ENCODE measurements around the gene CELA2B.
A peak's percentile ranks its signal among the peaks of the same experiment; 100 is the strongest.
"Not testable (repeated sequence)": the region's sequence is repeated elsewhere in the genome, so short reads cannot be mapped to it uniquely, and the experiment has no call there.

CELA2B gene

GRCh38 chr1:15475752-15476314, at the start of gene CELA2B:
Gene CELA2B (plus strand): TSS chr1:15476104. CDS start chr1:15476126, 22 bp downstream.
- DNase-seq (ENCODE audit: low read depth in 2 of 2, low spot score in 1 of 2), result no peak

GRCh38 chr1:15426492-15427279, 49.2 kb upstream of the CELA2B start:
- DNase-seq (ENCODE audit: low read depth in 2 of 2, low spot score in 1 of 2), result no peak

- DNase-seq (ENCODE audit: low read depth in 2 of 2, low spot score in 1 of 2), result no peak
Measured at GRCh38 chr1:15427280-15427666, 48.6 kb upstream of the CELA2B start.

DNA sequence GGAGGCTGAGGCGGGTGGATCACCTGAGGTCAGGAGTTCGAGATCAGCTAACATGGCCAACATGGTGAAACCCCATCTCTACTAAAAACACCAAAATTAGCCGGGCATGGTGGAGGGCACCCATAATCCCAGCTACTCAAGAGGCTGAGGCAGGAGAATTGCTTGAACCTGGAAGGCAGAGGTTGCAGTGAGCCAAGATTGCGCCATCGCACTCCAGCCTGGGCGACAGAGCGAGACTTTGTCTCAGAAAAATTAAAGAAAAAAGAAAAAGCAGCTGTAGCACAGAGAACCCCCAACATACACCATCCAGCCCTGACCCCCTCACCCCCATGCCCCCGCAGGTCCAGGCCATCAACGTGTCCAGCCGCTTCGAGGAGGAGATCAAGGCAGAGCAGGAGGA, 47.7 kb upstream of the CELA2B start:
- DNase-seq (ENCODE audit: low read depth in 2 of 2, low spot score in 1 of 2), result not testable (repeated sequence)

GRCh38 chr1:15428815-15429435, 47.0 kb upstream of the CELA2B start:
- no peak for DNase-seq (ENCODE audit: low read depth in 2 of 2, low spot score in 1 of 2)

DNA sequence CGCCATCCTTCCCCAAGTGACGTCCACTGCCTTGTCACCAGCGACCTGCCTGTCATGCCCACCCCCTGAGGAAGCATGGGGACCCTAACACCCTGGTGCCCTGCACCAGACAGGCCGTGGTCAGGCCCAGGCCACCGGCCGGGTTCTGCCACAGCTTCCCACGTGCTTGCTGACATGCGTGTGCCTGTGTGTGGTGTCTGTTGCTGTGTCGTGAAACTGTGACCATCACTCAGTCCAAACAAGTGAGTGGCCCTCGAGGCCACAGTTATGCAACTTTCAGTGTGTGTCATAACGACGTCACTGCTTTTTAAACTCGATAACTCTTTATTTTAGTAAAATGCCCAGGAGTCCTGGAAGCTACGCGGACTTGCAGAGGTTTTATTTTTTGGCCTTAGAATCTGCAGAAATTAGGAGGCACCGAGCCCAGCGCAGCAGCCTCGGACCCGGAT, 46.2 kb upstream of the CELA2B start:
- no peak for DNase-seq (ENCODE audit: low read depth in 2 of 2, low spot score in 1 of 2)

- peak; percentile 59 to 60 for DNase-seq (ENCODE audit: low read depth in 2 of 2, low spot score in 1 of 2)
Measured at GRCh38 chr1:15430787-15431570, 44.9 kb upstream of the CELA2B start.

- no peak for DNase-seq (ENCODE audit: low read depth in 2 of 2, low spot score in 1 of 2)
Measured at GRCh38 chr1:15431571-15431948, 44.3 kb upstream of the CELA2B start.

DNA sequence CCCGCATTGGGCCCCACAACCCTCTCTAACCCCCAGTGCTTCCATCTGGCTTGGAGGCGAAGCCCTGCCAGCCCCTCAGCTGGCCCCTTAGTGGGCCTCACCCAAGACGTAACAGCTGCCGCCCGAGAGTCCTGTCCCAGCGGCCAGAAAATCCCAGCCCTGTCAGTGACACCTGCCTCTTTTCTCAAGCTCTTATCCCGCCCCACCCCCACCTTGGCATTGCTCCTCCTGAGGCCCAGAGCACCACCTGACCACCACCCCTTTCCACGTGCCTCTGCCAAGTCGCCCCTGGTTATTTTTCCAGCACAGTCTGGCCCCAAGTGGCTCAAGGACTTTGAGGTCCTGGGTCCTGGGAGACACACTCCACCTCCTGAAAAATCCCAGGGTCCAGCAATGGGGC, 43.6 kb upstream of the CELA2B start:
- no peak for DNase-seq (ENCODE audit: low read depth in 2 of 2, low spot score in 1 of 2)

DNA sequence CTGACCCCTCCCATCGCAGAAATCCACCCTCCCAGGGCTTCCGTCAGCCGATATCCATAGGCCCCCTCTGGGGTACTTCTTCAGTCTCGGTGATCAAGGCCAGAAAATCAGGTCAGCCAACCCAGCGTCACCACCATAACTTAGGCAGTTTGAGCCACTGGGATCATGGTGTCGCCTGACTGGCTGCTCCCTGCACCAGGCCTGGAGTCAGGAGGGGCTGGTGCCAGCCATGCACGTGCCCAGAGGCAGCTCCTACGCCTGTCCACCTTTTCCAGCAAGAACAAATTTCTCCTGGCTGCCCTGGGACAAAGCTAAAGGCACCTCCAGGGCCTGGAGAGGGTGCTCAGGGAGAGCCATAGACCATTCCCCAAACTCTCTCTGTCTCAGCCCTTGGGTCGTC, 42.4 kb upstream of the CELA2B start:
- no peak for DNase-seq (ENCODE audit: low read depth in 2 of 2, low spot score in 1 of 2)

DNA sequence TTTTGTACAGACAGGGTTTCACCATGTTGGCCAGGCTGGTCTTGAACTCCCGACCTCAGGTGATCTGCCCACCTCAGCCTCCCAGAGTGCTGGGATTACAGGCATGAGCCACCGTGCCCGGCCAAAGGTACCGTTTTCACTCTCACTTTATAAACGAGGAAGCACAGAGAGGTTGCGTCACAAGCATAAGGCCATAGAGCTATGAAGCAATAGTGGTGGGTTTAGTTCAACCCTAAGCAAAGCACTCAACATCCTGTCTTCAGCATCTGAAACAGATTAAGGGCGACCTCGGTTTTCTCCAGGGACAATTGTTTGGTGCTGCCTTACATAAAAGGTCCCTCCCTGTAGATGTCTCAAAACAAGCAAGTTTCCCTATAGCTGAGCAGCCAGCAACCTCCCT, 41.2 kb upstream of the CELA2B start:
- DNase-seq (ENCODE audit: low read depth in 2 of 2, low spot score in 1 of 2), result not testable (repeated sequence)

DNA sequence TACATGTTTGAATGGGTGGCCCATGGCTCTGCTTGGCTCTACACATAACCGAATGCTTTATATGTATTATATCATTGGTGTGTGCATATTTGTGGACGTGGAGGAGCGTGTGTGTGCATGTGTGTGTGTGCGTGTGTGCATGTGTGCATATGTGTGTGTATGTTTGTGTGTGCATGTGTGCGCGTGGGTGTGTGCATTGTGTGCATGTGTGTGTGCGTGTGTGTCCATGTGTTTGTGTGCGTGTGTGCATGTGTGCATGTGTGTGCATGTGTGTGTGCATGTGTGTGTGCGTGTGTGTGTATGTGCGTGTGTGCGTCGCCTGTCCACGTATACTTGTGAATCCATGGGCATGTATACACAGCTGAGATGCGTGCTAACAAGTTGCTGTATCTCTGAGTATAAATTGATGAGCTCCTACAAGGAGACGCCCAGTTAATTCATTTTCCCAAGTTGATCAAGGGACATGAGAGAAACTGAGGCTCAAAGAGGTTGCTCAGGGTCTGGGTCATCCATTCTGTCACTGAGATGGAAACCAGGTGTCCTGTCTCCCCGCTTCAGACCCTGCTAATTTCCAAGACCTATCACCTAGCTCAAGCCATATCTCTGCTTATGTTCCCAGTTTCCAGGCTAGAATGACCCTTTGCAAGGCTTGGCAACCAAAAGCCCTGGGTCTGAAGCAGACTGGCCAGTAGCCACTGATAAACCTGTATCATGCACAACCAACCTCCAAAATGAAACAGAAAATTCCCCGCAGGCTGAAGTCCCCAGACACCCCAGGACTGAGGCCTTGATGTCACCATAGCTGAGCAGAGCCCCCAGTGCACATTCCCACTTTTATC, 40.4 kb upstream of the CELA2B start:
- DNase-seq (ENCODE audit: low read depth in 2 of 2, low spot score in 1 of 2), result no peak

- no peak for DNase-seq (ENCODE audit: low read depth in 2 of 2, low spot score in 1 of 2)
Measured at GRCh38 chr1:15436881-15437442, 38.9 kb upstream of the CELA2B start.

- DNase-seq (ENCODE audit: low read depth in 2 of 2, low spot score in 1 of 2), result no peak
Measured at GRCh38 chr1:15439325-15439724, 36.6 kb upstream of the CELA2B start.

DNA sequence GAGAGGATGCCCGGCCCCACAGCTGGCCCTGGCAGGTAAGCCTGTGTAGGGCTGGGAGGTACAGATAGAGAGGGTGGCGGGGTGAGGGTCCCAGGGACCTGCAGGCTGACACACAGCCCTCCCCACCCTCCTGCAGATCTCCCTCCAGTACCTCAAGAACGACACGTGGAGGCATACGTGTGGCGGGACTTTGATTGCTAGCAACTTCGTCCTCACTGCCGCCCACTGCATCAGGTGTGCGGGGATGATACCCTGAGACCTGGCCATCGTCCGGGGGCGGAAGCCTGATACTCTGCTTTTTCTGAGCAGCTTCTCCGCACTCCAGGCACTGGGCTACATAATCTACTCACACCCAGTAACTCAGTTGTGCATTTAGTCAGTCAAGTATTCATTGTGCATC, 35.5 kb upstream of the CELA2B start:
- DNase-seq (ENCODE audit: low read depth in 2 of 2, low spot score in 1 of 2), result no peak

GRCh38 chr1:15441247-15441646, 34.7 kb upstream of the CELA2B start:
- DNase-seq (ENCODE audit: low read depth in 2 of 2, low spot score in 1 of 2), result no peak

DNA sequence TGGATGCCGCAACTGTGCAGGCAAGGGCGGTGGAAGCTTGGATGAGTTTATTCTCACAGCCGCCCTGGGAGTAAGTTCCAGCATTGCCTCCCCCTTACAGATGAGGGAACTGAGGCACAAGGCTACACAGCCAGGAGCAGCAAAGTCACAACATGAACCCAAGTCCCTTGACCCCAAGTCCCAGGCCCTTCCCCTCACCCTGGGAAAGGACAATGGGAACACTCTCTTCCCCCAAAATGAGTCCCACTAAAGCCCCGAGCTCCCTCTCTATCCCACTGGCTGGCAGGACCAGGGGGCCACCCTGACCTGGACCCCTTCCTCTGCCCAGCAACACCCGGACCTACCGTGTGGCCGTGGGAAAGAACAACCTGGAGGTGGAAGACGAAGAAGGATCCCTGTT, 33.8 kb upstream of the CELA2B start:
- DNase-seq (ENCODE audit: low read depth in 2 of 2, low spot score in 1 of 2), result no peak

DNA sequence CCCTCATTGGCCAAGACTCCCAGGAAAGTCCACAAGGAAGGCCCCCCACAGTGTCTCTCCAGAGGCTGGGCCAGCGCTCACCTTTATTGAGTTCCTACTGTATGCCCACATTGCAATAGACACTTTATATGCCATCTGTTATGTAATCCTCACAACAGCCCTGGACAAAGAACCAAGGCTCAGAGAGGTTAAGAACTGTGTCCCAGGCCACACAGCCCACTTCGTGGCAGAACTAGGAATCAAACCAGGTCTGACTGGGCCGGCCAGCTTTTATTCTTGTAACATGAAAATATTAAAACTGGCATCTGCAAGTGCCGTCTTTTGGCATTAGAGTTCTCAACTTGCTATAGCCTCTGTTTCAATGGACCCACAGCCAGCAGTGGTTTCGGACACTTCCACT, 33.1 kb upstream of the CELA2B start:
- no peak for DNase-seq (ENCODE audit: low read depth in 2 of 2, low spot score in 1 of 2)

GRCh38 chr1:15443281-15443680, 32.6 kb upstream of the CELA2B start:
- DNase-seq (ENCODE audit: low read depth in 2 of 2, low spot score in 1 of 2), result no peak
